T-helper 1 cell treated with Interleukin-12 subunit alpha and Interleukin-12 subunit beta and Interleukin-4 antibody, amounts not matched to agents 30 μg/mL and 1 μg/mL, for 36 hours (primary cell): ENCODE data around the gene VAC14.
A peak's percentile ranks its signal among the peaks of the same experiment; 100 is the strongest.
"Not testable (repeated sequence)": the region's sequence is repeated elsewhere in the genome, so short reads cannot be mapped to it uniquely, and the experiment has no call there.

Source experiments
- H3K27ac Mint-ChIP-seq: one replicate; pipeline ENCODE4 v1.8.0; 2021; ENCODE audit warnings: mild to moderate bottlenecking, mixed read lengths
- H3K27me3 Mint-ChIP-seq: one replicate; pipeline ENCODE4 v1.8.0; 2021; ENCODE audit warnings: low read depth, mixed read lengths
- H3K36me3 Mint-ChIP-seq: one replicate; pipeline ENCODE4 v1.8.0; 2021; ENCODE audit warnings: low read depth, mixed read lengths
- H3K4me1 Mint-ChIP-seq: one replicate; pipeline ENCODE4 v1.8.0; 2021; ENCODE audit warnings: low read depth, mixed read lengths
- H3K4me3 Mint-ChIP-seq: one replicate; pipeline ENCODE4 v1.8.0; 2021; ENCODE audit warnings: mild to moderate bottlenecking, moderate library complexity, mixed read lengths
- H3K9me3 Mint-ChIP-seq: one replicate; pipeline ENCODE4 v1.8.0; 2021; ENCODE audit warnings: mixed read lengths

The VAC14 gene

GRCh38 chr16:70747703-70748631, 53.0 kb downstream of the VAC14 start:
- no peak overlapping the region for H3K27ac Mint-ChIP-seq
- H3K4me3 Mint-ChIP-seq = no peak overlapping the region
- H3K27me3 Mint-ChIP-seq = no peaks in the 10 kb centered on the region
- H3K4me1 Mint-ChIP-seq = peaks cover 31% of the 10 kb centered on the region
- peaks cover 10% of the 10 kb centered on the region for H3K36me3 Mint-ChIP-seq
- H3K9me3 Mint-ChIP-seq = no peaks in the 10 kb centered on the region

- peak overlapping the region; percentile 25 for H3K4me3 Mint-ChIP-seq
- peak overlapping the region; percentile 81 for H3K27ac Mint-ChIP-seq
- H3K36me3 Mint-ChIP-seq = peaks cover 13% of the 10 kb centered on the region
- no peaks in the 10 kb centered on the region for H3K27me3 Mint-ChIP-seq
- H3K9me3 Mint-ChIP-seq = no peaks in the 10 kb centered on the region
- peaks cover 31% of the 10 kb centered on the region for H3K4me1 Mint-ChIP-seq
These were observed 54.1 kb downstream of the VAC14 start for GRCh38 chr16:70746708-70747424.

GRCh38 chr16:70746040-70746707, 54.8 kb downstream of the VAC14 start:
- Mint-ChIP-seq H3K36me3 (peaks cover 13% of the 10 kb centered on the region), H3K27ac (peak overlapping the region; percentile 81), H3K9me3 (no peaks in the 10 kb centered on the region), H3K4me1 (peaks cover 34% of the 10 kb centered on the region), H3K4me3 (peak overlapping the region; percentile 25), H3K27me3 (no peaks in the 10 kb centered on the region)

- Mint-ChIP-seq H3K27ac (peak overlapping the region; percentile 43), H3K9me3 (no peaks in the 10 kb centered on the region), H3K4me3 (no peak overlapping the region), H3K27me3 (no peaks in the 10 kb centered on the region), H3K4me1 (peaks cover 35% of the 10 kb centered on the region), H3K36me3 (peaks cover 15% of the 10 kb centered on the region)
These were observed 55.4 kb downstream of the VAC14 start for GRCh38 chr16:70745536-70746025.

GRCh38 chr16:70744366-70744765, 56.6 kb downstream of the VAC14 start:
- Mint-ChIP-seq H3K9me3 (no peaks in the 10 kb centered on the region), H3K27me3 (no peaks in the 10 kb centered on the region), H3K36me3 (peaks cover 21% of the 10 kb centered on the region), H3K4me3 (no peak overlapping the region), H3K27ac (no peak overlapping the region), H3K4me1 (peaks cover 38% of the 10 kb centered on the region)

GRCh38 chr16:70743791-70744190, 57.2 kb downstream of the VAC14 start:
- Mint-ChIP-seq H3K4me1 (peaks cover 43% of the 10 kb centered on the region), H3K9me3 (no peaks in the 10 kb centered on the region), H3K27me3 (no peaks in the 10 kb centered on the region), H3K4me3 (no peak overlapping the region), H3K27ac (no peak overlapping the region), H3K36me3 (peaks cover 21% of the 10 kb centered on the region)

GRCh38 chr16:70742967-70743366, 58.0 kb downstream of the VAC14 start:
- H3K27me3 Mint-ChIP-seq, H3K9me3 Mint-ChIP-seq, H3K27ac Mint-ChIP-seq, H3K4me3 Mint-ChIP-seq: not testable (repeated sequence)
- Mint-ChIP-seq H3K36me3 (peaks cover 22% of the 10 kb centered on the region), H3K4me1 (peaks cover 48% of the 10 kb centered on the region)

- peaks cover 46% of the 10 kb centered on the region for H3K4me1 Mint-ChIP-seq
- no peaks in the 10 kb centered on the region for H3K9me3 Mint-ChIP-seq
- H3K36me3 Mint-ChIP-seq = peaks cover 26% of the 10 kb centered on the region
- no peak overlapping the region for H3K4me3 Mint-ChIP-seq
- H3K27ac Mint-ChIP-seq = no peak overlapping the region
- no peaks in the 10 kb centered on the region for H3K27me3 Mint-ChIP-seq
These were observed 59.2 kb downstream of the VAC14 start for GRCh38 chr16:70741783-70742125.

GRCh38 chr16:70740914-70741782, 59.8 kb downstream of the VAC14 start:
- H3K4me1 Mint-ChIP-seq = peaks cover 42% of the 10 kb centered on the region
- no peaks in the 10 kb centered on the region for H3K9me3 Mint-ChIP-seq
- no peaks in the 10 kb centered on the region for H3K27me3 Mint-ChIP-seq
- peaks cover 26% of the 10 kb centered on the region for H3K36me3 Mint-ChIP-seq
- no peak overlapping the region for H3K4me3 Mint-ChIP-seq
- peak overlapping the region; percentile 15 for H3K27ac Mint-ChIP-seq

GRCh38 chr16:70740174-70740913, 60.6 kb downstream of the VAC14 start:
- peaks cover 26% of the 10 kb centered on the region for H3K36me3 Mint-ChIP-seq
- H3K4me1 Mint-ChIP-seq = peaks cover 41% of the 10 kb centered on the region

GRCh38 chr16:70739389-70739788, 61.6 kb downstream of the VAC14 start:
- Mint-ChIP-seq H3K36me3 (peaks cover 28% of the 10 kb centered on the region), H3K4me1 (peaks cover 45% of the 10 kb centered on the region), H3K4me3 (peak overlapping the region; percentile 31), H3K27ac (peak overlapping the region; percentile 99), H3K9me3 (no peaks in the 10 kb centered on the region), H3K27me3 (no peaks in the 10 kb centered on the region)

More at GRCh38 chr16:70740174-70740913, 60.6 kb downstream of the VAC14 start:
- no peak overlapping the region for H3K4me3 Mint-ChIP-seq
- no peaks in the 10 kb centered on the region for H3K27me3 Mint-ChIP-seq
- no peaks in the 10 kb centered on the region for H3K9me3 Mint-ChIP-seq
- H3K27ac Mint-ChIP-seq = peak overlapping the region; percentile 31

- Mint-ChIP-seq H3K36me3 (peaks cover 24% of the 10 kb centered on the region), H3K4me1 (peaks cover 45% of the 10 kb centered on the region), H3K4me3 (peak overlapping the region; percentile 82)
These were observed 62.6 kb downstream of the VAC14 start for GRCh38 chr16:70738083-70738977.

More at GRCh38 chr16:70738083-70738977, 62.6 kb downstream of the VAC14 start:
- Mint-ChIP-seq H3K9me3 (no peaks in the 10 kb centered on the region), H3K27me3 (no peaks in the 10 kb centered on the region), H3K27ac (peak overlapping the region; percentile 99)
